Peyer's patch (tissue), 4 donors: ENCODE data around the gene TMEM18. TPM values are rescaled to one million over a fixed set of nuclear protein-coding genes. Genes with fewer than 3 reads are reported as not detected.

ENCODE experiments used
- DNase-seq, 3 donors: peaks; one replicate each; pipeline ENCODE4 v3.0.0-alpha.2; 2017 to 2019
- H3K27ac ChIP-seq, 4 donors: fragments of 200-600 bp; sonication (generic); one replicate each; pipeline ENCODE4 v1.5.1; 2016 to 2019
- H3K27me3 ChIP-seq, 2 donors: fragments of 200-600 bp; sonication (generic); one replicate each; pipeline ENCODE4 v1.5.1; 2019
- H3K36me3 ChIP-seq, 3 donors: fragments of 200-600 bp; sonication (generic); one replicate each; pipeline ENCODE4 v1.5.1; 2016 to 2019
- H3K4me1 ChIP-seq, 4 donors: fragments of 200-600 bp; sonication (generic); one replicate each; pipeline ENCODE4 v1.5.1; 2016 to 2019
- H3K4me3 ChIP-seq, 4 donors: fragments of 200-600 bp; sonication (generic); 1 replicate in 3 of 4; 2 replicates in 1 of 4; pipeline ENCODE4 v1.5.1; 2016 to 2019; ENCODE audit warnings: mild to moderate bottlenecking in 1 of 4
- H3K9me3 ChIP-seq, 4 donors: fragments of 200-600 bp; sonication (generic); one replicate each; pipeline ENCODE4 v1.5.1; 2016 to 2019; ENCODE audit warnings: mild to moderate bottlenecking in 1 of 4
- CTCF ChIP-seq, 6 experiments: fragments of 450-650 bp in 4 of 6; fragments of 200-600 bp in 2 of 6; sonication (generic) in 1 of 6; IDR thresholded peaks; one replicate each; pipeline ENCODE4 v1.5.1; 2017 to 2019; ENCODE audit warnings: antibody characterized with exemption in 6 of 6, mild to moderate bottlenecking in 3 of 6, moderate library complexity in 1 of 6
- POLR2A ChIP-seq, 2 donors: fragments of 450-650 bp; IDR thresholded peaks; one replicate each; pipeline ENCODE4 v1.5.1; 2017; ENCODE audit warnings: antibody characterized with exemption in 2 of 2, mild to moderate bottlenecking in 2 of 2, moderate library complexity in 2 of 2
- total RNA-seq, 4 donors: library from RNA; depleted of rRNA; stranded (reverse); fragments of >200 nt; gene quantifications; one replicate each; pipeline ENCODE4 v1.1.0, GENCODE V29; 2016

The TMEM18 gene
- total RNA-seq, 4 donors from 2014 or later = 13.9 to 22.8 (median 16.4) TPM

DNA sequence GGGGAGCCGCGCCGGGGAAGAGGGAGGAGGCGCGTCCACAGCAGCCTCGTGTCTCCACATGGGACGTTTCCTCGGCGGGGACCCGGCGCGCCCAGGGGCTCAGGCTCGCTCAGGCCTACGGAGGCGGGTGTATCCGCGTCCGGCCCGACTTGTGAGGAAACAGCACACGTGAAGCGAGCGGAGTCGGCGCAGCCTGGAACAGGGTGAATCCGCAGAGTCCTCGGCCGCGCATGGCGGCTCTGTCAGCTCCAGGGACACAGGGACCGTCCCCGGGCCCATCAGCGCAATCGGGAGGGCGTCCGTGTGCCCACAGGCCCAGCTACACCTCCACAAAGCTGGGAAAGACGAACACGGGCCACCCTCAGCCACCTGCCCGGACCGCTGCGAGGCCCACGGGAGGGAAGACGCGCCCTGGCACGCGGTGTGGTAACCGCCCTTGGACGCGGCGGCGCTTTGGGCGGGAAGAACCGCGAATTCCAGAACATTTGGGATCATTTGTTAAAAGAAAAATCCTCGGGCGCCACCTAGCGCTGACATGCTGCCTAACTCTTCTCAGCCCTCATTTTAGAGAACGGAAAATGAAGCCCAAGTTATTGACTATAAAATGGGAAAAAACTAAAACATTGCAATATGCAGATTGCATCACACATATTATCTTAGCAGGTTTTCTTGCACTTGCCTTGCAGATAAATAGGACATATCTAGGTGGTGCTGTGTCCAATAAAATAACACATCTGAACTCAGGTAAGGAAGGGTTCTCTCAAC lies 40.4 kb downstream of the TMEM18 start:
- no peaks in the 10 kb centered on the region for H3K27me3 ChIP-seq
- TF ChIP-seq POLR2A (IDR thresholded peaks at IDR 0.05) = no peak
- peak; percentile 43 to 82 (median 75) for TF ChIP-seq CTCF (IDR thresholded peaks at IDR 0.05)
- DNase-seq = peak; percentile 37 to 83 (median 72)
- peak overlapping the region; percentile 0 to 41 (median 37) for H3K4me3 ChIP-seq
- no peaks in the 10 kb centered on the region for H3K9me3 ChIP-seq
- no peak overlapping the region for H3K27ac ChIP-seq
- H3K36me3 ChIP-seq = no peaks in the 10 kb centered on the region
- H3K4me1 ChIP-seq = peaks cover 0 to 11% (median 3%) of the 10 kb centered on the region in 4 donors

GRCh38 chr2:635687-636621 lies 41.3 kb downstream of the TMEM18 start:
- no peak overlapping the region for H3K27ac ChIP-seq

GRCh38 chr2:634636-635388 lies 42.4 kb downstream of the TMEM18 start:
- no peaks in the 10 kb centered on the region for H3K9me3 ChIP-seq
- H3K4me3 ChIP-seq = no peak overlapping the region
- no peaks in the 10 kb centered on the region for H3K27me3 ChIP-seq
- no peaks in the 10 kb centered on the region for H3K36me3 ChIP-seq
- DNase-seq = peak in 1 of 3 donors; percentile 75
- H3K4me1 ChIP-seq = peaks cover 0 to 11% (median 3%) of the 10 kb centered on the region in 4 donors
- H3K27ac ChIP-seq = peak overlapping the region in 1 of 4 donors; percentile 79
- TF ChIP-seq CTCF (IDR thresholded peaks at IDR 0.05) = peak in 1 of 6 experiments; percentile 3
- TF ChIP-seq POLR2A (IDR thresholded peaks at IDR 0.05) = no peak

More at GRCh38 chr2:635687-636621, 41.3 kb downstream of the TMEM18 start:
- H3K36me3 ChIP-seq = no peaks in the 10 kb centered on the region
- no peak for DNase-seq
- peak overlapping the region in 2 of 4 donors; percentile 37 for H3K4me3 ChIP-seq
- no peaks in the 10 kb centered on the region for H3K27me3 ChIP-seq
- peaks cover 0 to 11% (median 3%) of the 10 kb centered on the region in 4 donors for H3K4me1 ChIP-seq
- TF ChIP-seq POLR2A (IDR thresholded peaks at IDR 0.05) (no peak), CTCF (IDR thresholded peaks at IDR 0.05) (no peak)
- no peaks in the 10 kb centered on the region for H3K9me3 ChIP-seq

DNA sequence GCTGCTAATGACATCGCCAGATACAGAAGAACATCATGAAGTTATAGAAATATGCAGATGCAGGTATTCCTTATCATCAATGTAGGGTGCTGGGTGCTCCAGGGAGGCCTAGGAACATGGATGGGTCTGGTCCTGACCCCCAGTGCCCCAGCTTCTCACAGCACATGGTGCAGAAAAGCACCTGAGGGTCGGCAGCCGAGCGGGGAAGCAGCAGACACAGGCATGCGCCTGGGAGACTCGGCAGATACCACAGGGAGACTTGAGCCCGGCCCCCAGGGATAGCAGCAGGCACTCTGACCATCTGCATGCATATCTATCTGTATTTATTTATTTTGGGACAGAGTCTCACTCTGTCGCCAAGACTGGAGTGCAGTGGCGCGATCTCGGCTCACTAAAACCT lies 43.2 kb downstream of the TMEM18 start:
- Histone ChIP-seq H3K27ac (peak overlapping the region in 1 of 4 donors; percentile 79), H3K4me1 (peaks cover 0 to 11% (median 3%) of the 10 kb centered on the region in 4 donors), H3K9me3 (no peaks in the 10 kb centered on the region), H3K27me3 (no peaks in the 10 kb centered on the region), H3K4me3 (no peak overlapping the region), H3K36me3 (no peaks in the 10 kb centered on the region)
- TF ChIP-seq POLR2A (IDR thresholded peaks at IDR 0.05) (no peak), CTCF (IDR thresholded peaks at IDR 0.05) (no peak)
- no peak for DNase-seq

DNA sequence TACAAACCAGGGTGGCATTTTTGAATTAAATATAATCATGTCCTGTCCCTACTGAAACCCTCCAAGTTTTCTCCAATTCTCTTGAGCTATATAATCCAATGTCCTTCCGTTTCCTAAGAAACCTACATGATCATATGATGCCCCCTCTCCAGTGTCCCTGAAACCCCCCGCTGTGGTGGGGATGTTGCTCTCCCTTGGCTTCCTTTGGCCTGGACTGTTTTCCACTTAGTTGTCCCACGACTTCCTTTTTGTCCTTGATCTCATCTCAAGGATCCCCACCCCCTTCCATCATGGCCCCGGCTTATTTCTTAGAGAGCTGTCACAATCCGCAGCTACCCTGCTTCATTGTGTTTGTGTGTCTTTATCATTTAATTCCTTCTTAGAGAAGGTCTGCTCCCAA lies 43.8 kb downstream of the TMEM18 start:
- peaks cover 0 to 11% (median 3%) of the 10 kb centered on the region in 4 donors for H3K4me1 ChIP-seq
- DNase-seq = no peak

More for the DNA sequence above, 43.8 kb downstream of the TMEM18 start:
- Histone ChIP-seq H3K36me3 (no peaks in the 10 kb centered on the region), H3K27ac (no peak overlapping the region), H3K4me3 (no peak overlapping the region), H3K9me3 (no peaks in the 10 kb centered on the region), H3K27me3 (no peaks in the 10 kb centered on the region)
- TF ChIP-seq CTCF (IDR thresholded peaks at IDR 0.05) (no peak), POLR2A (IDR thresholded peaks at IDR 0.05) (no peak)
